ENCODE measurements around the gene GUCY1A2. TPM values are rescaled to one million over a fixed set of nuclear protein-coding genes. Genes with fewer than 3 reads are reported as not detected.

The GUCY1A2 gene
- total RNA-seq, 2 donors from 2014 or later = 3.7 to 5.3 TPM

- Mint-ChIP-seq H3K27ac (no peak overlapping the region), H3K9me3 (no peaks in the 10 kb centered on the region), H3K4me3 (no peak overlapping the region), H3K27me3 (ENCODE audit: insufficient read depth) (no peaks in the 10 kb centered on the region), H3K4me1 (no peaks in the 10 kb centered on the region), H3K36me3 (ENCODE audit: low read depth) (no peaks in the 10 kb centered on the region)
- Histone ChIP-seq H3K27me3 (ENCODE audit: control insufficient read depth, insufficient read depth, low read length, poor library complexity, severe bottlenecking) (no peaks in the 10 kb centered on the region), H3K4me1 (ENCODE audit: control insufficient read depth, insufficient read depth, low read length) (no peaks in the 10 kb centered on the region), H3K4me3 (ENCODE audit: low read length) (no peak overlapping the region), H3K27ac (ENCODE audit: low read depth, low read length) (no peak overlapping the region), H3K36me3 (ENCODE audit: control insufficient read depth, insufficient read depth, low read length) (no peaks in the 10 kb centered on the region), H3K9me3 (ENCODE audit: control insufficient read depth, low read length) (no peaks in the 10 kb centered on the region), H3K9ac (ENCODE audit: extremely low read depth, low read length, poor library complexity, severe bottlenecking) (no peak overlapping the region)
- WGBS, 2 experiments (ENCODE audit: insufficient coverage in 1 of 2, insufficient read length in 1 of 2) = 100% methylated on average over 1 of the region's 2 CpGs; no CpG with 5 or more reads in 1 of the 2 experiments
- no peak for DNase-seq
- no peak for TF ChIP-seq CTCF (conservative IDR thresholded peaks at IDR 0.05)
Observed at GRCh38 chr11:106697058-106697457, 321.2 kb downstream of the GUCY1A2 start.

GRCh38 chr11:106695506-106695905 lies 322.8 kb downstream of the GUCY1A2 start:
- Histone ChIP-seq H3K9ac (ENCODE audit: extremely low read depth, low read length, poor library complexity, severe bottlenecking) (no peak overlapping the region), H3K9me3 (ENCODE audit: control insufficient read depth, low read length) (no peaks in the 10 kb centered on the region), H3K27ac (ENCODE audit: low read depth, low read length) (no peak overlapping the region), H3K27me3 (ENCODE audit: control insufficient read depth, insufficient read depth, low read length, poor library complexity, severe bottlenecking) (no peaks in the 10 kb centered on the region), H3K36me3 (ENCODE audit: control insufficient read depth, insufficient read depth, low read length) (no peaks in the 10 kb centered on the region), H3K4me3 (ENCODE audit: low read length) (no peak overlapping the region), H3K4me1 (ENCODE audit: control insufficient read depth, insufficient read depth, low read length) (no peaks in the 10 kb centered on the region)
- H3K4me1 Mint-ChIP-seq = no peaks in the 10 kb centered on the region
- no peak for TF ChIP-seq CTCF (conservative IDR thresholded peaks at IDR 0.05)
- H3K27me3 Mint-ChIP-seq (ENCODE audit: insufficient read depth) = no peaks in the 10 kb centered on the region
- no peak overlapping the region for H3K27ac Mint-ChIP-seq
- H3K4me3 Mint-ChIP-seq = no peak overlapping the region
- DNase-seq = no peak
- 83 to 93% methylated on average over 2 of the region's 2 CpGs for WGBS, 2 experiments (ENCODE audit: insufficient coverage in 1 of 2, insufficient read length in 1 of 2)
- no peaks in the 10 kb centered on the region for H3K36me3 Mint-ChIP-seq (ENCODE audit: low read depth)
- no peaks in the 10 kb centered on the region for H3K9me3 Mint-ChIP-seq

GRCh38 chr11:106694501-106694900 lies 323.8 kb downstream of the GUCY1A2 start:
- Histone ChIP-seq H3K36me3 (ENCODE audit: control insufficient read depth, insufficient read depth, low read length) (no peaks in the 10 kb centered on the region), H3K27me3 (ENCODE audit: control insufficient read depth, insufficient read depth, low read length, poor library complexity, severe bottlenecking) (no peaks in the 10 kb centered on the region), H3K9ac (ENCODE audit: extremely low read depth, low read length, poor library complexity, severe bottlenecking) (no peak overlapping the region), H3K4me3 (ENCODE audit: low read length) (no peak overlapping the region), H3K9me3 (ENCODE audit: control insufficient read depth, low read length) (no peaks in the 10 kb centered on the region), H3K27ac (ENCODE audit: low read depth, low read length) (no peak overlapping the region), H3K4me1 (ENCODE audit: control insufficient read depth, insufficient read depth, low read length) (no peaks in the 10 kb centered on the region)
- DNase-seq = no peak
- Mint-ChIP-seq H3K36me3 (ENCODE audit: low read depth) (no peaks in the 10 kb centered on the region), H3K4me3 (no peak overlapping the region), H3K9me3 (no peaks in the 10 kb centered on the region), H3K4me1 (no peaks in the 10 kb centered on the region), H3K27me3 (ENCODE audit: insufficient read depth) (no peaks in the 10 kb centered on the region), H3K27ac (no peak overlapping the region)
- TF ChIP-seq CTCF (conservative IDR thresholded peaks at IDR 0.05) = no peak
- WGBS, 2 experiments (ENCODE audit: insufficient coverage in 1 of 2, insufficient read length in 1 of 2) = 93 to 100% methylated on average over 5 of the region's 5 CpGs

All from endodermal cell (in vitro differentiated cells).